ENCODE measurements around the gene TACC3. TPM values are rescaled to one million over a fixed set of nuclear protein-coding genes. Genes with fewer than 3 reads are reported as not detected.

Gene TACC3
- polyA plus RNA-seq, 1 experiment: 24.0 TPM

DNA sequence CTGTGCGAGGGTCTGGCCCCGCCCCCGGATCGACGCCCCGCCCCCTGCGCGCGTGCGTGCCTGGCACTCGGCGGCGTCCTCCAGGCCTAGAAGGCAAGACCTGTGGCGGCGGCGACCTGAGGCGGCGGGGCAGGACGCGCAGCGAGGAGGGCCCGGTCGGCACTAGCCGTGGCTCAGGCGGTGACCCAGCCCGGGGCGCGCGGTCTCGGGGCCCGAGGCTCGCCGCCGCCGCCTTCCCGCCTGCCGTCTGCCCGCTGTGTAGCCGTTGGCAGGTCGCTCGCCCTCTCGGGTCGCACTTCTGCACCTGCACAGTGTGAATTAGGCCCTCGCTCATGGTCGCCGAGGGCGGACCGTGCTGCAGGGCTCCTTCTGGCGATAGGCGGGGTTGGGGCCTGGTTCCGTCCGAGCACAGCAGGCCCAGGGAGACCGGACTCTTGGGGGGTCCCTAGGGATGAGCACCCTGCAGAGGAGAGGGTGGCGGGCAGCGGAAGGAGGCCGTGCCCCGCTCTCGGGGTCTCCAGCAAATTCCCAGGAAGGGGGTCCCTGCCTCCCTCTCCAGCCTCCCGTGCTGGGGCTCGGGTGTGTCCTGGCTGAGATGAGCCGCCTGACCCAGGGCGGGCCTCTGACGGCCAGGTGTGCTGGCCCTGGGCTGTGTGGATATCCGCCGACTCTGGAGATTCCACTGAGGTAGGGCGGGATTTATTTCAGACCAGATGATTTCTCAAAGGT is 36.7 kb upstream of the TACC3 start:
- POLR2A ChIA-PET: no interaction called here
- CTCF ChIA-PET: no interaction called here
- H3K4me3 ChIP-seq (ENCODE audit: low read depth, low read length): peak overlapping the region; percentile 38
- no peaks in the 10 kb centered on the region for H3K27me3 ChIP-seq (ENCODE audit: control insufficient read depth, insufficient read depth, low read length)
- DNase-seq (ENCODE audit: low read depth): no peak
- TF ChIP-seq, protein P1, sequence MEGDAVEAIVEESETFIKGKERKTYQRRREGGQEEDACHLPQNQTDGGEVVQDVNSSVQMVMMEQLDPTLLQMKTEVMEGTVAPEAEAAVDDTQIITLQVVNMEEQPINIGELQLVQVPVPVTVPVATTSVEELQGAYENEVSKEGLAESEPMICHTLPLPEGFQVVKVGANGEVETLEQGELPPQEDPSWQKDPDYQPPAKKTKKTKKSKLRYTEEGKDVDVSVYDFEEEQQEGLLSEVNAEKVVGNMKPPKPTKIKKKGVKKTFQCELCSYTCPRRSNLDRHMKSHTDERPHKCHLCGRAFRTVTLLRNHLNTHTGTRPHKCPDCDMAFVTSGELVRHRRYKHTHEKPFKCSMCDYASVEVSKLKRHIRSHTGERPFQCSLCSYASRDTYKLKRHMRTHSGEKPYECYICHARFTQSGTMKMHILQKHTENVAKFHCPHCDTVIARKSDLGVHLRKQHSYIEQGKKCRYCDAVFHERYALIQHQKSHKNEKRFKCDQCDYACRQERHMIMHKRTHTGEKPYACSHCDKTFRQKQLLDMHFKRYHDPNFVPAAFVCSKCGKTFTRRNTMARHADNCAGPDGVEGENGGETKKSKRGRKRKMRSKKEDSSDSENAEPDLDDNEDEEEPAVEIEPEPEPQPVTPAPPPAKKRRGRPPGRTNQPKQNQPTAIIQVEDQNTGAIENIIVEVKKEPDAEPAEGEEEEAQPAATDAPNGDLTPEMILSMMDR (IDR thresholded peaks at IDR 0.05; ENCODE audit: insufficient read depth, low read depth, low read length): no peak
- no peaks in the 10 kb centered on the region for H3K36me3 ChIP-seq (ENCODE audit: control insufficient read depth, insufficient read depth, low read length)

DNA sequence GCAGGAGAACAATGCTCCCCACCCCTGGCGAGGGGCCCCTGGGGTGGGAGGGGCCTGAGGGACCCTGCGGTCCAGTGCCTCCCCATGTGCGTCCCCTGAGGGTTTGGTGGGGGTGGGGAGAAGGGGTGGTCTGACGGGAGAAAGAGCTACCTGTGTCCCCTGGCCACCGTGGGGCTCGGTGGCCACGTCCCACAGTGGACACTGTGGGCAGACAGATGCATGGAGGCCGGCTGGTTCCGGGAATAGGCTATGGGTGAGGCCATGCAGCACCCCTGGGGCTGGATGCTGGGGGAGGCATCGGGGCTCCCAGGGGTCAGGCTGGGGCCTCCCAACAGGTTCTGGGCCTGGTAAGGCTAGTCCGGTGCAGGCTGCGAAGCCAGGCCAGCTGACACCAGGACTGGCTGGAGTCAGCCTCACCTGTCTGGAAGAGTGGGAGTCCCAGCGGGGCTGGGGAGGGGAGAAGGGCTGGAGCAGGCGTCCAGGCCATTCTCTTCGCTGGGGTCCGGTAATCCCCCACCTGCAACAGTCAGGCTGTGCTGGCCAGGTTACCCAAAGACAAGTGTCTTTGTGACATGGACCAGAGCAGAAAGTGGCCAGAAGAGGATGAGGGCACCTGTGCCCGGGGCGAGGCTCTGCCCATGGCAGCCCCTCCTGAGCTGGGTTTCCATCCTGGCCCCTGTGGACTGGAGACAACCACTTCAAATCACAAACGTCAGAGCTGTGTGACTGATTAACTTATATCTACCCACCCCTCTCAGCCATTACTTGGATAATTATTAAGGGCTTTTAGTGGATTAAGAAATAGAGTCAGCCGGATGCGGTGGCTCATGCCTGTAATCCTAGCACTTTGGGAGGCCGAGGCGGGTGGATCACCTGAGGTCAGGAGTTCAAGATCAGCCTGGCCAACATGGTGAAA is 35.8 kb upstream of the TACC3 start:
- ChIA-PET CTCF (no interaction called here), POLR2A (no interaction called here)
- no peak for DNase-seq (ENCODE audit: low read depth)
- Histone ChIP-seq H3K36me3 (ENCODE audit: control insufficient read depth, insufficient read depth, low read length) (no peaks in the 10 kb centered on the region), H3K27me3 (ENCODE audit: control insufficient read depth, insufficient read depth, low read length) (no peaks in the 10 kb centered on the region), H3K4me3 (ENCODE audit: low read depth, low read length) (peak overlapping the region; percentile 38; the same call in 1 of the 2 replicates)
- TF ChIP-seq, protein P1 (IDR thresholded peaks at IDR 0.05; ENCODE audit: insufficient read depth, low read depth, low read length): no peak

DNA sequence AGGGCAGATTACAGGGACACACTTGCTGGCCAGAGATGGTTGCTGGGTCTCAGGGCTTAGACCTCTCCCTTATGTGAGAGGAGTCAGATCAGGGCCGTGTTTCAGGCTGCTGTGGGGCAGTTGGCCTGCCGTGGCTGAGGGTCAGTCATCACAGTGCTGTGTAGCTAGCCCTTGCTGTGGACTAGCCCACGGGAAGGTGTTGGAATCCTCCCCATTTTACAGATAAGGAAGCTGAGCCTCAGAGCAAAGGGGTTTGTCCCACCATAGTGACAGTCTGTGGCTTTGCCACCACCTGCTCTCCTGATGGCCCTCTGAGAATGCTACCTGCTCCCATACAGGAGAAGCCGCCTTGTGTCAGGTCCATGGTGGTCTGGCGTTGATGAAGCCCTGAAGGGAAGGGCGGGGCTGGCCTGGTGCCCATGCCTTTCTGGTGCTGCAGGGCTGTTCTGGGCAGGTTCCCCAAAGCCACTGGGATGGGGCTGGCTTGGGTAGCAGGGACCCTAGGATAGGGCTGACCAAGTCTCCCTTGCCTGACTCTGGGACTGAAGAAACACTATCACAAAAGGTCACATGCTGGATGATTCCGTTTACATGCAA is 34.8 kb upstream of the TACC3 start:
- no peak for DNase-seq (ENCODE audit: low read depth)
- H3K27me3 ChIP-seq (ENCODE audit: control insufficient read depth, insufficient read depth, low read length): no peaks in the 10 kb centered on the region
- H3K36me3 ChIP-seq (ENCODE audit: control insufficient read depth, insufficient read depth, low read length): peaks cover 6% of the 10 kb centered on the region
- CTCF ChIA-PET: interaction anchor here (10.9 kb wide), 1 partner anchor 37 kb away, joined by 167 read pairs; the partner anchor contains the start of genes TACC3 and TMEM129
- TF ChIP-seq, protein P1 (IDR thresholded peaks at IDR 0.05; ENCODE audit: insufficient read depth, low read depth, low read length): no peak
- H3K4me3 ChIP-seq (ENCODE audit: low read depth, low read length): no peak overlapping the region
- POLR2A ChIA-PET: no interaction called here

DNA sequence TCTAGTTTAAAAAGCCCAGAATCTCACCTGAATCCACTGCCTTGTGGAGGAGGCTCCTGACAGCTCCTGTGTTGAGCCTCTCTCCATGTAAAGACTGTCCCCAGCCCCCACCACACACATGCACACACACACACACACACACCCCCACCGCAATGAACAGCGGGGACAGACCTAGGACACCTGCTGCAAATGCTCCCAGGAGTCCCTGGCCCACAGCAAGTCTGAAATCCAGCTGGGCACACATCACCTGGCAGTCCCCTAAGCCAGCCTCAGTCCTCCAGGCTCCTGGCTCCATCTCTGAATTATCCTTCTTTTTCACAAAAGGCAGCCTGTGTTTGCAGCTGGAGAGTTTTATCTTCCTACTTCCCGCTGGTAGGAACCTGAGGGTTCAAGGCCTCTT is 30.6 kb upstream of the TACC3 start:
- Histone ChIP-seq H3K36me3 (ENCODE audit: control insufficient read depth, insufficient read depth, low read length) (peaks cover 13% of the 10 kb centered on the region), H3K27me3 (ENCODE audit: control insufficient read depth, insufficient read depth, low read length) (no peaks in the 10 kb centered on the region), H3K4me3 (ENCODE audit: low read depth, low read length) (no peak overlapping the region)
- DNase-seq (ENCODE audit: low read depth): no peak
- ChIA-PET POLR2A (no interaction called here), CTCF (interaction anchor here (1.1 to 10.9 kb wide), 5 partner anchors 16 to 119 kb away, joined by 3 to 167 read pairs (median 5); partner anchors contain the start of genes SLBP, TACC3 and TMEM129)
- TF ChIP-seq, protein P1 (IDR thresholded peaks at IDR 0.05; ENCODE audit: insufficient read depth, low read depth, low read length): no peak
